SK-N-SH (cell line): ENCODE results near the gene ABCA8.

Source experiments
- EP300 ChIP-seq, 2 experiments: IDR thresholded peaks; 2 replicates each; pipeline versions ENCODE4 v1.4.0 to v1.6.1; 2012; ENCODE audit warnings: borderline replicate concordance in 1 of 2, low read depth in 1 of 2, low read length in 1 of 2
- JUND ChIP-seq: IDR thresholded peaks from 2 replicates; pipeline ENCODE4 v1.4.0; 2012

- no peak for TF ChIP-seq JUND
- TF ChIP-seq EP300 (IDR thresholded peaks at IDR 0.05; ENCODE audit: borderline replicate concordance in 1 of 2, low read depth in 1 of 2, low read length in 1 of 2): no peak
Measured at GRCh38 chr17:68867759-68868516, 87.3 kb downstream of the ABCA8 start.
